ENCODE data around the gene SNTG2.

DNA sequence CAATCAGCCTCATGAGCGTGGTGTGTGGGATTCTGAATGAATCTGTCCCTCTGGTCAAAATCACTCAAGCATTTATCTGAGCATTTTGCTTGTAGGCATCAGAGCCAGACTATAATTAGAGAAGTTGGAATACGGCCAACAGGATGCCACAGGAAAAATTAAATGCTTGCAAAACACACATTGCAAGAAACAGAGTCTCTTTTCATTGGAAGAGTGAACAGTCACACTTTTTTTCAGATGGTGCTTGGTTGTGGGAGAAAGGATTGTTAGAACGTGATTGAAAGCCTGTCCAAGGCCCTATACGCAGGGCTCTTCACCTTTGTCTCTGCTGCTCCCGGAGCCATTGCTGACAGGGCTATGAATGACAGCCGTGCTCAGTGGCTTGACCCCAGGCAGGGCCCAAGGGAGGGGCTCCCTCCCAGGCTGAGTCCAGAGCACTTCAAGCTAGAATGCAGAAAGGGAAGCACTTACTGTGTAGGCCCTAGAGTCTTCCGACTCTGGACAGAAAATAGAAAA, 59.8 kb downstream of the SNTG2 start:
- TF ChIP-seq, protein P1, sequence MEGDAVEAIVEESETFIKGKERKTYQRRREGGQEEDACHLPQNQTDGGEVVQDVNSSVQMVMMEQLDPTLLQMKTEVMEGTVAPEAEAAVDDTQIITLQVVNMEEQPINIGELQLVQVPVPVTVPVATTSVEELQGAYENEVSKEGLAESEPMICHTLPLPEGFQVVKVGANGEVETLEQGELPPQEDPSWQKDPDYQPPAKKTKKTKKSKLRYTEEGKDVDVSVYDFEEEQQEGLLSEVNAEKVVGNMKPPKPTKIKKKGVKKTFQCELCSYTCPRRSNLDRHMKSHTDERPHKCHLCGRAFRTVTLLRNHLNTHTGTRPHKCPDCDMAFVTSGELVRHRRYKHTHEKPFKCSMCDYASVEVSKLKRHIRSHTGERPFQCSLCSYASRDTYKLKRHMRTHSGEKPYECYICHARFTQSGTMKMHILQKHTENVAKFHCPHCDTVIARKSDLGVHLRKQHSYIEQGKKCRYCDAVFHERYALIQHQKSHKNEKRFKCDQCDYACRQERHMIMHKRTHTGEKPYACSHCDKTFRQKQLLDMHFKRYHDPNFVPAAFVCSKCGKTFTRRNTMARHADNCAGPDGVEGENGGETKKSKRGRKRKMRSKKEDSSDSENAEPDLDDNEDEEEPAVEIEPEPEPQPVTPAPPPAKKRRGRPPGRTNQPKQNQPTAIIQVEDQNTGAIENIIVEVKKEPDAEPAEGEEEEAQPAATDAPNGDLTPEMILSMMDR (IDR thresholded peaks at IDR 0.05) = no peak
- TF ChIP-seq FOXP1 (CRISPR knock-in tag; IDR thresholded peaks at IDR 0.05; ENCODE audit: borderline replicate concordance) = no peak
- TF ChIP-seq E2F4 (CRISPR knock-in tag; IDR thresholded peaks at IDR 0.05; ENCODE audit: borderline replicate concordance, low read depth) = no peak
- TF ChIP-seq, protein P2, sequence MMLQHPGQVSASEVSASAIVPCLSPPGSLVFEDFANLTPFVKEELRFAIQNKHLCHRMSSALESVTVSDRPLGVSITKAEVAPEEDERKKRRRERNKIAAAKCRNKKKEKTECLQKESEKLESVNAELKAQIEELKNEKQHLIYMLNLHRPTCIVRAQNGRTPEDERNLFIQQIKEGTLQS (CRISPR knock-in tag; conservative IDR thresholded peaks at IDR 0.05) = no peak
- TF ChIP-seq MXD4 (CRISPR knock-in tag; IDR thresholded peaks at IDR 0.05; ENCODE audit: borderline replicate concordance) = no peak
- no peak for TF ChIP-seq USF2 (CRISPR knock-in tag; IDR thresholded peaks at IDR 0.05)
- no peak for TF ChIP-seq ZNF512 (CRISPR knock-in tag; IDR thresholded peaks at IDR 0.05; ENCODE audit: borderline replicate concordance)
- no peak for TF ChIP-seq JUN (CRISPR knock-in tag; IDR thresholded peaks at IDR 0.05)
- TF ChIP-seq CREM (CRISPR knock-in tag; IDR thresholded peaks at IDR 0.05) = no peak
- TF ChIP-seq FOXP4 (CRISPR knock-in tag; IDR thresholded peaks at IDR 0.05) = no peak
- TF ChIP-seq ETV6 (CRISPR knock-in tag; IDR thresholded peaks at IDR 0.05) = no peak
- no peak for TF ChIP-seq ZSCAN18 (CRISPR knock-in tag; IDR thresholded peaks at IDR 0.05)
- TF ChIP-seq ZNF138 (CRISPR knock-in tag; conservative IDR thresholded peaks at IDR 0.05) = no peak
- TF ChIP-seq ZBTB21 (CRISPR knock-in tag; IDR thresholded peaks at IDR 0.05; ENCODE audit: borderline replicate concordance) = no peak
